Spinal cord (tissue), 10 donors: ENCODE results near the gene ZFP36. TPM values are rescaled to one million over a fixed set of nuclear protein-coding genes. Genes with fewer than 3 reads are reported as not detected.
A peak's percentile ranks its signal among the peaks of the same experiment; 100 is the strongest.
"Not testable (repeated sequence)": the region's sequence is repeated elsewhere in the genome, so short reads cannot be mapped to it uniquely, and the experiment has no call there.

Experiments used
- DNase-seq, 6 donors: peaks; one replicate each; pipeline versions ENCODE4 v3.0.0 to v3.0.0-alpha.2; 2013 to 2015; ENCODE audit warnings: low spot score in 6 of 6, low read depth in 4 of 6
- H3K27ac ChIP-seq: one replicate; pipeline ENCODE4 v1.5.1; 2013; ENCODE audit warnings: low read depth, low read length, control low read depth
- H3K27me3 ChIP-seq: one replicate; pipeline ENCODE4 v1.6.1; 2013; ENCODE audit warnings: low read length; ENCODE audit not compliant: control insufficient read depth, insufficient read depth
- H3K36me3 ChIP-seq: one replicate; pipeline ENCODE4 v1.6.1; 2013; ENCODE audit warnings: low read length; ENCODE audit not compliant: control insufficient read depth, insufficient read depth
- H3K4me1 ChIP-seq: one replicate; pipeline ENCODE4 v1.6.1; 2013; ENCODE audit warnings: low read length; ENCODE audit not compliant: control insufficient read depth, insufficient read depth
- H3K4me3 ChIP-seq: one replicate; pipeline ENCODE4 v1.5.1; 2013; ENCODE audit warnings: low read depth, low read length, control low read depth
- H3K9me3 ChIP-seq: one replicate; pipeline ENCODE4 v1.6.1; 2013; ENCODE audit warnings: low read length; ENCODE audit not compliant: control insufficient read depth, insufficient read depth
- WGBS: methylation state at CpG from one replicate; pipeline ENCODE4 v1.1.5; 2013; ENCODE audit warnings: missing lambda C conversion rate; ENCODE audit not compliant: insufficient coverage; 5-methylcytosine and 5-hydroxymethylcytosine counted together
- polyA plus RNA-seq, 2 donors: library from polyadenylated mRNA; unstranded; fragments of 120-200 nt; gene quantifications; one replicate each; pipeline ENCODE4 v1.2.1, GENCODE V29; 2013; ENCODE audit not compliant: insufficient read length in 2 of 2
- total RNA-seq, 2 donors: library from RNA; depleted of rRNA in 1 of 2; stranded (reverse); fragments of 120-200 nt in 1 of 2; fragments of >200 nt in 1 of 2; gene quantifications; one replicate each; pipeline versions ENCODE4 v1.2.3 to v1.2.4, GENCODE V29; 2013 to 2014
- donor health status: healthy.

Gene ZFP36
- total and polyA plus RNA-seq, 4 donors, result 9.8 to 52.8 (median 22.2) TPM

- DNase-seq, result peak in 1 of 6 donors; percentile 80
- H3K27ac ChIP-seq, result peak overlapping the region; percentile 88
- H3K4me3 ChIP-seq, result no peak overlapping the region
- peaks cover 82% of the 10 kb centered on the region for H3K36me3 ChIP-seq
- no peaks in the 10 kb centered on the region for H3K27me3 ChIP-seq
- 55% methylated on average over 6 of the region's 8 CpGs for WGBS
- H3K4me1 ChIP-seq, result peaks cover 13% of the 10 kb centered on the region
- H3K9me3 ChIP-seq, result no peaks in the 10 kb centered on the region
Observed at GRCh38 chr19:39372047-39372802, 34.4 kb upstream of the ZFP36 start.

GRCh38 chr19:39372941-39373340, 33.7 kb upstream of the ZFP36 start:
- peaks cover 13% of the 10 kb centered on the region for H3K4me1 ChIP-seq
- H3K27ac ChIP-seq, result peak overlapping the region; percentile 88
- no peak for DNase-seq
- WGBS, result 87% methylated on average over 2 of the region's 2 CpGs
- no peaks in the 10 kb centered on the region for H3K9me3 ChIP-seq
- H3K36me3 ChIP-seq, result peaks cover 86% of the 10 kb centered on the region
- no peaks in the 10 kb centered on the region for H3K27me3 ChIP-seq
- H3K4me3 ChIP-seq, result no peak overlapping the region

GRCh38 chr19:39375929-39376328, 30.7 kb upstream of the ZFP36 start:
- DNase-seq, result no peak
- Histone ChIP-seq H3K9me3 (no peaks in the 10 kb centered on the region), H3K27ac (no peak overlapping the region), H3K4me1 (peaks cover 13% of the 10 kb centered on the region), H3K27me3 (no peaks in the 10 kb centered on the region), H3K36me3 (peaks cover 91% of the 10 kb centered on the region), H3K4me3 (no peak overlapping the region)

- H3K36me3 ChIP-seq, result peaks cover 91% of the 10 kb centered on the region
- H3K4me1 ChIP-seq, result peaks cover 9% of the 10 kb centered on the region
- DNase-seq, result no peak
- no peaks in the 10 kb centered on the region for H3K9me3 ChIP-seq
- WGBS, result 93% methylated on average over 18 of the region's 18 CpGs
- H3K27ac ChIP-seq, result no peak overlapping the region
- no peaks in the 10 kb centered on the region for H3K27me3 ChIP-seq
- H3K4me3 ChIP-seq, result no peak overlapping the region
Observed at GRCh38 chr19:39377373-39378362, 29.0 kb upstream of the ZFP36 start.

GRCh38 chr19:39379366-39379765, 27.3 kb upstream of the ZFP36 start:
- not testable (repeated sequence) for H3K9me3 ChIP-seq, H3K4me1 ChIP-seq, DNase-seq, H3K27ac ChIP-seq, H3K27me3 ChIP-seq, H3K4me3 ChIP-seq
- H3K36me3 ChIP-seq, result peaks cover 93% of the 10 kb centered on the region
- WGBS, result 100% methylated on average over 3 of the region's 4 CpGs

- no peaks in the 10 kb centered on the region for H3K4me1 ChIP-seq
- H3K9me3 ChIP-seq, result no peaks in the 10 kb centered on the region
- DNase-seq, result no peak
- WGBS, result 92% methylated on average over 11 of the region's 14 CpGs
- peaks cover 97% of the 10 kb centered on the region for H3K36me3 ChIP-seq
- H3K27me3 ChIP-seq, result no peaks in the 10 kb centered on the region
- no peak overlapping the region for H3K27ac ChIP-seq
- H3K4me3 ChIP-seq, result no peak overlapping the region
Observed at GRCh38 chr19:39379865-39380396, 26.7 kb upstream of the ZFP36 start.

GRCh38 chr19:39380521-39381502, 25.8 kb upstream of the ZFP36 start:
- WGBS, result 95% methylated on average over 12 of the region's 17 CpGs
- Histone ChIP-seq H3K36me3 (peaks cover 97% of the 10 kb centered on the region), H3K27me3 (no peaks in the 10 kb centered on the region), H3K4me1 (no peaks in the 10 kb centered on the region), H3K4me3 (no peak overlapping the region), H3K9me3 (no peaks in the 10 kb centered on the region), H3K27ac (no peak overlapping the region)
- no peak for DNase-seq

- Histone ChIP-seq H3K4me1 (no peaks in the 10 kb centered on the region), H3K27ac (no peak overlapping the region), H3K9me3 (no peaks in the 10 kb centered on the region), H3K27me3 (no peaks in the 10 kb centered on the region), H3K4me3 (no peak overlapping the region), H3K36me3 (peaks cover 96% of the 10 kb centered on the region)
- DNase-seq, result no peak
- 85% methylated on average over 10 of the region's 10 CpGs for WGBS
Observed at GRCh38 chr19:39381910-39382611, 24.6 kb upstream of the ZFP36 start.
